Fibroblast of skin of scalp (primary cell): ENCODE measurements around the gene EMP1.
"Not testable (repeated sequence)": the region's sequence is repeated elsewhere in the genome, so short reads cannot be mapped to it uniquely, and the experiment has no call there.

Experiments
- DNase-seq: peaks from one replicate; pipeline ENCODE4 v3.0.0-alpha.2; 2013

Gene EMP1

DNA sequence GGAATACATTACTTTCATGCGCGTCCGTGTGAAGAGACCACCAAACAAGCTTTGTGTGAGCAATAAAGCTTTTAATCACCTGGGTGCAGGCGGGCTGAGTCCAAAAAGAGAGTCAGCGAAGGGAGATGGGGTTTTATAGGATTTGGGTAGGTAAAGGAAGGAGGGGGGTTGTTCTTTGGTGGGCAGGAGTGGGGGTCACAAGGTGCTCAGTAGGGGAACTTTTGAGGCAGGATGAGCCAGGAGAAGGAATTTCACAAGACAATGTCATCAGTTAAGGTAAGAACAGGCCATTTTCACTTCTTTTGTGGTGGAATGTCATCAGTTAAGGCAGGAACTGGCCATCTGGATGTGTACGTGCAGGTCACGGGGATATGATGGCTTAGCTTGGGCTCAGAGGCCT lies 63.1 kb downstream of the EMP1 start:
- not testable (repeated sequence) for DNase-seq

DNA sequence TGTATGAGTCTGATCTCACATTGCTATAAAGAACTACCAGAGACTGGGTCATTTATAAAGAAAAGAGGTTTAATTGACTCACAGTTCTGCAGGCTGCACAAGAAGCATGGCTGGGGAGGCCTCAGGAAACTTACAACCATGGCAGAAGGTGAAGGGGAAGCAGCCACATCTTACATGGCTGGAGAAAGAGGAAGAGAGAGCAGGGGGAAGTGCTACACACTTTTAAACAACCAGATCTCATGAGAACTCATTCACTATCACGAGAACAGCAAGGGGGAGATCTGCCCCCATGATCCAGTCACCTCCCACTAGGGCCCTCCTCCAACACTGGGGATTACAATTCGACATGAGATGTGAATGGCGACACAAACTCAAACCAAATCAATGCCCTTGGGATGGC lies 71.3 kb downstream of the EMP1 start:
- not testable (repeated sequence) for DNase-seq

DNA sequence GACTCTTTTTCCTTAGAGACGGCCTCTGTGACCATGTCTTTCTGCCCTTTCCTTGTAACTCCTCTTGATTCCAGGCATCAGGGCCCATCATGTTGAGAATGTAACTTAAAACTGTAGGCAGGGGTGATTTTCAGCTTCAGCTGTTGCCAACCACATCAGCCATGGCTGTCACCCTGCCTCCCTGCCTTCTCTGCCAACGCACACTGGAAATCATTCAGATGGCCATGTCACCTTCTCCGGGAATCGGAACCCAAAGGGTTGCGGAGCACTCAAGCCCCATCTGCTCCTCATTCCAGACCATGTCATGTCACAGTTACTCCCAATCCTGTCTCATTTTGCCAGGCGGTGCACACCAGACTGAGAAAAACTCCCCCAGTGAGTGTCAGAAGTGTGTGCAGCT lies 72.1 kb downstream of the EMP1 start:
- DNase-seq: no peak
